ENCODE measurements around the gene SELPLG. TPM values are rescaled to one million over a fixed set of nuclear protein-coding genes. Genes with fewer than 3 reads are reported as not detected.

Gene SELPLG
- total RNA-seq, 6 experiments from 2014 or later = 6.2 to 8.1 (median 7.1) TPM

DNA sequence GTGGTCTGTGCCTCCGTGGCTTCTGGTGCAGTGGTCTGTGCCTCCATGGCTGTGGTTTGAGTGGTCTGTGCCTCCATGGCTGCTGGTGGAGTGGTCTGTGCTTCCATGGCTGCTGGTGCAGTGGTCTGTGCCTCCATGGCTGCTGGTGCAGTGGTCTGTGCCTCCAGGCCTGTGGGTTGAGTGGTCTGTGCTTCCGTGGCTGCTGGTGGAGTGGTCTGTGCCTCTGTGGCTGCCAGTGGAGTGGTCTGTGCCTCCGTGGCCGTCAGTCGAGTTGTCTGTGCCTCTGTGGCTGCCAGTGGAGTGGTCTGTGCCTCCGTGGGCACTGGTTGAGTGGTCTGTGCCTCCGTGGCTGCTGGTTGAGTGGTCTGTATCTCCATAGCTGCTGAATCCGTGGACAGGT, 10.1 kb downstream of the SELPLG start:
- Mint-ChIP-seq H3K27ac (peak overlapping the region; percentile 31; the same call in 1 of the 2 replicates), H3K4me3 (no peak overlapping the region)

DNA sequence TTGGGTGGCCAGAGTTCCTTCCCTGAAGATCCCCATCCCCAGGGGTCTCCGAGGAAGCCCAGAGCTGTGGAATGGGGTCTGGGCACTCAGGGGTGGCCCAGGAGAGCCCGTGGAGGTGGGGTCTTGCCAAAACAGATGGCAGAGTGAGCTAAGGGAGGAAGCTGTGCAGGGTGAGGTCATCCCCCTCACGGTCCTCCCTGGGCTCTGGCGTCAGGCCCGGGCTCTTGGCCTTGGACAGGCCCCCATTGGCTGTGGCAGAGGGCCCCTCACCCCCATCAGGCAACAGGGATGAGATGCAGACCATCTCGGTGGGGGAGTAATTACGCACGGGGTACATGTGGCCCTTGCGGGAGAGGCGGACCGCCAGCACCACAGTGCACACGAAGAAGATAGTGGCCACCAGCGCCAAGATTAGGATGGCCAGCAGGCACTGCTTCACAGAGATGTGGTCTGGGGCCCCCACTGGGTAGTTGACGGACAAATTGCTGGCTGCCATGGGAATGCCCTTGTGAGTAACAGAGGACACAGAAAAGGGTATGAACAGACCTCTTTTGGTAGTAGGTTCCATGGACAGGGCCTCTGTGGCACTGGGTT, 10.7 kb downstream of the SELPLG start:
- no peak overlapping the region for H3K27ac Mint-ChIP-seq
- DNase-seq = no peak

More for the DNA sequence above, 10.1 kb downstream of the SELPLG start:
- DNase-seq = no peak
- TF ChIP-seq, protein P1, sequence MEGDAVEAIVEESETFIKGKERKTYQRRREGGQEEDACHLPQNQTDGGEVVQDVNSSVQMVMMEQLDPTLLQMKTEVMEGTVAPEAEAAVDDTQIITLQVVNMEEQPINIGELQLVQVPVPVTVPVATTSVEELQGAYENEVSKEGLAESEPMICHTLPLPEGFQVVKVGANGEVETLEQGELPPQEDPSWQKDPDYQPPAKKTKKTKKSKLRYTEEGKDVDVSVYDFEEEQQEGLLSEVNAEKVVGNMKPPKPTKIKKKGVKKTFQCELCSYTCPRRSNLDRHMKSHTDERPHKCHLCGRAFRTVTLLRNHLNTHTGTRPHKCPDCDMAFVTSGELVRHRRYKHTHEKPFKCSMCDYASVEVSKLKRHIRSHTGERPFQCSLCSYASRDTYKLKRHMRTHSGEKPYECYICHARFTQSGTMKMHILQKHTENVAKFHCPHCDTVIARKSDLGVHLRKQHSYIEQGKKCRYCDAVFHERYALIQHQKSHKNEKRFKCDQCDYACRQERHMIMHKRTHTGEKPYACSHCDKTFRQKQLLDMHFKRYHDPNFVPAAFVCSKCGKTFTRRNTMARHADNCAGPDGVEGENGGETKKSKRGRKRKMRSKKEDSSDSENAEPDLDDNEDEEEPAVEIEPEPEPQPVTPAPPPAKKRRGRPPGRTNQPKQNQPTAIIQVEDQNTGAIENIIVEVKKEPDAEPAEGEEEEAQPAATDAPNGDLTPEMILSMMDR (IDR thresholded peaks at IDR 0.05) = no peak
- H3K36me3 Mint-ChIP-seq (ENCODE audit: low read depth) = peaks cover 10% of the 10 kb centered on the region; the same call in 1 of the 2 replicates
- H3K27me3 Mint-ChIP-seq (ENCODE audit: insufficient read depth) = peaks cover 1% of the 10 kb centered on the region
- H3K4me1 Mint-ChIP-seq (ENCODE audit: low read depth) = peaks cover 14% of the 10 kb centered on the region
- no peaks in the 10 kb centered on the region for H3K9me3 Mint-ChIP-seq

GRCh38 chr12:108622421-108622820, 11.3 kb downstream of the SELPLG start:
- no peak for DNase-seq
- Mint-ChIP-seq H3K36me3 (ENCODE audit: low read depth) (peaks cover 10% of the 10 kb centered on the region; the same call in 1 of the 2 replicates), H3K4me3 (no peak overlapping the region), H3K4me1 (ENCODE audit: low read depth) (peaks cover 18% of the 10 kb centered on the region), H3K27ac (peak overlapping the region; percentile 87), H3K27me3 (ENCODE audit: insufficient read depth) (peaks cover 1% of the 10 kb centered on the region), H3K9me3 (no peaks in the 10 kb centered on the region)
- TF ChIP-seq, protein P1 (IDR thresholded peaks at IDR 0.05) = no peak

More for the DNA sequence above, 10.7 kb downstream of the SELPLG start:
- no peaks in the 10 kb centered on the region for H3K9me3 Mint-ChIP-seq
- H3K4me3 Mint-ChIP-seq = no peak overlapping the region
- TF ChIP-seq, protein P1 (IDR thresholded peaks at IDR 0.05) = no peak
- peaks cover 1% of the 10 kb centered on the region for H3K27me3 Mint-ChIP-seq (ENCODE audit: insufficient read depth)
- H3K36me3 Mint-ChIP-seq (ENCODE audit: low read depth) = peaks cover 10% of the 10 kb centered on the region; the same call in 1 of the 2 replicates
- H3K4me1 Mint-ChIP-seq (ENCODE audit: low read depth) = peaks cover 14% of the 10 kb centered on the region

GRCh38 chr12:108621161-108621560, 12.5 kb downstream of the SELPLG start:
- Mint-ChIP-seq H3K36me3 (ENCODE audit: low read depth) (peaks cover 14% of the 10 kb centered on the region), H3K27me3 (ENCODE audit: insufficient read depth) (peaks cover 1% of the 10 kb centered on the region), H3K4me1 (ENCODE audit: low read depth) (peaks cover 30% of the 10 kb centered on the region), H3K9me3 (peaks cover 4% of the 10 kb centered on the region; the same call in 1 of the 2 replicates), H3K27ac (no peak overlapping the region), H3K4me3 (no peak overlapping the region)
- TF ChIP-seq, protein P1 (IDR thresholded peaks at IDR 0.05) = no peak
- no peak for DNase-seq

- DNase-seq = no peak
- TF ChIP-seq, protein P1 (IDR thresholded peaks at IDR 0.05) = no peak
- Mint-ChIP-seq H3K27me3 (ENCODE audit: insufficient read depth) (peaks cover 1% of the 10 kb centered on the region), H3K9me3 (peaks cover 6% of the 10 kb centered on the region; the same call in 1 of the 2 replicates), H3K36me3 (ENCODE audit: low read depth) (peaks cover 16% of the 10 kb centered on the region), H3K27ac (no peak overlapping the region), H3K4me3 (no peak overlapping the region), H3K4me1 (ENCODE audit: low read depth) (peaks cover 30% of the 10 kb centered on the region)
Measured at GRCh38 chr12:108620236-108620879, 13.3 kb downstream of the SELPLG start.
